ENCODE data around the gene STK32A. TPM values are rescaled to one million over a fixed set of nuclear protein-coding genes. Genes with fewer than 3 reads are reported as not detected.

STK32A gene
- total RNA-seq, 1 donor from 2014 or later = 5.0 TPM

- DNase-seq = no peak
These were observed 183.8 kb downstream of the STK32A start for GRCh38 chr5:147418613-147419012.

DNA sequence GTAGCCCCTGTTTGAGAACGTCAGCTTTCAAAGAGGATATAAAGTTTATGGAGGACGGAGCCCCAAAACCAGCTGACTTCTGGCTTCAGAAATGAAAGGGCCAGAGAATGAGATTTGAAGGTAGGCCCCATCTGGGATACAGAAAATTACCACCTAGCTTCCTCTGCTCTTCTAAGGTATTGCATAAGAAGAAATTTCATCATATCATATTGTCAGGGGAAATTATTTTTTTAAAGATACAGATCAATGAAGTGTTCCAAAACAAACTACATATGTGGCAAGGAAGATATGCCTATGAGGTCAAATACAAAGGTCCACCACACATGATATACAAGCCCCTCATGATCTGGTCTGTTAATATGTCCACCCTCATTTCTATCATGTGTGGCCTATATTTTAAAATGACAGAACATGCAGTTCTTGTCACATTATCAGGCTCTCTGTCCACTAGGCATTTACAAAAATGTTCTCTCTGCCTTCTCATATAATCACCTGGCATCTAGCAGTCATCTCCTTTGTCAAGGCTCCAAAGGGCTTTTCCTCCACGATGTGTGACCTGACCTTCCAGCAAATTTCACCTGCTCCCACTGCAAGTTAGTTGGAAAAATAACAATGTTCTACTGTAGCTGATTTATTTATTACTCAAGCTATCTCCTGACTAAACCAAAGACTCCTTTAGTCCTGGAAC, 192.0 kb downstream of the STK32A start:
- DNase-seq = no peak

GRCh38 chr5:147427521-147428401, 192.9 kb downstream of the STK32A start:
- peak; percentile 8 for DNase-seq

GRCh38 chr5:147430628-147431027, 195.8 kb downstream of the STK32A start:
- no peak for DNase-seq

DNA sequence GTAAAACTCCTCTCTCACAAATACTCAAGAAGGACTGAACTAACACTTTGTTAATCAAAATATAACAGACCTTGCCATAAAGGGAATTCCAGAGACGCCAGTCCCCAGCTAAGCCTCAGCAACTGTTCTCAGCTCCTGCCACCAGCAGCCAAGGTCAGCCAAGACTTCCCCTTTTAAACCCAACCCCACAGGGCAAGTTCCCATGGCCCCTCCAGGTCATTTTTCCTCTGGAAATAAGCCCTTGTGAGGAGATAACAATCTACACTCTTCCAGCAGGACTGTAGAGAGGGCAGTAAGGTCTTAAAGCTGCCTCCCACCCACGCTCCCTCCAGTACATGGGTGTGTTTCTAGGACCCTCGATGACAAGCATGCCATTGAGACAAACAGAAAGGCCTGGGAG, 196.8 kb downstream of the STK32A start:
- DNase-seq = no peak

GRCh38 chr5:147432323-147432722, 197.5 kb downstream of the STK32A start:
- no peak for DNase-seq

DNA sequence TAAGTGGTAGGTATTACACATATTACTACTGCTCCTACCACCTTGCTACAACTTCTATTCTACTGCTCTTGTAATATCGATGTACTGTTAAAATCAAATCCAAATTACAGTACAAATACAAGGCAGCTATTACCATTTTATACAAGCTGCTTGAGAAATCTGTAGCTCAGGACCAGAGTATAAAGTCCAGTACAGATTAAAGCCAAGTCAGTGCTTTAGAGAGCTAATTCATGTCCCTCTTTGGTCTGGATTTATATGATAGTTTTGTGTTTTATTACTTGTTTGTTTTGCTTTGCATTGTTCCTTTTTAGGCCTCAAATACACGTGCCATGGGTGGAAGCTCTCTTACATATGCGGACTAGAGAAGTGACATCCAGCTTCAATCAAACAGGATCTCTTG, 199.2 kb downstream of the STK32A start:
- DNase-seq = no peak

DNA sequence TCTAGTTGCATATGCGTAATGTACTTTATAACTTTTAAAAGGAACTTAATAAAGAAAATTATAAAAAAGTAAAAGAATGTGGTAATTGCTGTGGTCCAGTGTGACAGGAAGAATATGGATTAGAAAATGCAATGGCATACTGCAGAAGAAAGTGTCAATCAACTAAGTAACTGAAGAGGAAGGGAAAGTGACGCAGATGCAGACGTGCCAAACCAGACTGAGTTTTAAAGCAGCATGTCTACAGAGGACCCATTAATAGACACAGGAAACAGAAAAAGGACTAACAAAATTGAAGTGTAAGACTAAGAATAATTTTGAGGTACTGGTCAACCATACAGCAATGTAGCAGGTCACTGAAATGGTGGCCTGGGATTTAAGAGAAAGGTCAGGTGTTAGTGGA, 201.8 kb downstream of the STK32A start:
- DNase-seq = no peak

- DNase-seq = no peak
These were observed 202.4 kb downstream of the STK32A start for GRCh38 chr5:147437161-147437596.

Small RNA genes within 50 kb of the gene (small RNA-seq; reads per million reads assigned to genes)
- not detected for gene AC011373.1 (ENCODE audit: low replicate concordance)

Data from skin of body (tissue), 3 donors.